GM10248 (cell line): ENCODE measurements around the gene NFKBIE.

ENCODE experiments used
- CTCF ChIA-PET: fragments of 300-600 bp; sonication (Branson Sonifier 250); formaldehyde crosslinking; extraction: SDS; loops from one replicate; lab custom pipeline; 2021; ENCODE audit warnings: antibody characterized with exemption; lab: Yijun Ruan, JAX
- POLR2A ChIA-PET: fragments of 350-650 bp; sonication (Branson Sonifier 250); formaldehyde crosslinking; extraction: SDS; loops from one replicate; lab custom pipeline; 2020; ENCODE audit warnings: antibody characterized with exemption; lab: Yijun Ruan, JAX
- DNase-seq: peaks from one replicate; pipeline ENCODE4 v3.0.0; 2012; ENCODE audit errors: extremely low spot score
- TF ChIP-seq, protein P1 (sequence below): IDR thresholded peaks from 2 replicates; pipeline ENCODE4 v1.5.1; 2012; ENCODE audit warnings: mild to moderate bottlenecking, low read depth; ENCODE audit errors: extremely low read depth, missing control alignments, control extremely low read depth

The NFKBIE gene

DNA sequence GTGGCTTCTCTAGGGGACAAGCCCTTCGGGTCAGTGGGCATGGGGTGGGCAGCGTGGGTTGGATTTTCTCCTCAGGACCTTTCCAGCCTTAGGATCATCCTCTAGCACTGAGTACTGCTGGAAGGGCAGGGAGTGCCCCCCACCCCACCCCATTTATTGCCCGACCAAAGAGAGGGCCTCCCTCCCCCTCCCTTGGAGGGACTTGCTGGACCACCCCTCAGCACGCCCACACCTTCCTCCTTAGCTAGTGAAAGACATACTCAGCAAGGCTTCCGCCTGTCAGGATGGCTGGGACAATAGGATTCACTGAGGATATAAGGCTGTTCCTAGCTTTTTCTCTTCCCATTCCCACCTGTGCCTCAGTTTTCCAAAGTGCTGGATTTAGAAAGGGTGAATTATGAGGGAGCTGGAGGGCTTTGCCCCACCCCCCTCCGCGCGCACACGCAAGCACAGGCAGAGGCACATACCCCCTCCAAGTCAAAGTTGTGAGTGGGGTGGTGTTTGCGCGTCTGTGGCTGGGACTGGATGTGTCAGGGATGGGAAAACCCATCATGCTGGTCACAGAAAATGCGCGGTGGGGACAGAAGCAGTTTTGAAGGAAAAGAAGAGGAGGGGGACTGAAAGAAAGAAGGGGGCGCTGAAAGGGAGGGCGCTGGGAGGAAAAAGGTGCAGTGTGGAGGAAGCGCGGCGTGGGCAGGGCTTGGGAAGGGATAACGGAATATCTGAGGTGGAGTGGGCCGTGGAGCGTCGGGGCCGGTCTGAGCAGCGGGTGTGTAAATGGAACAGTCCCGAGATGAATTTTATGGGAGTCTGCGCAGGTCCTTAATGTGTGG is 42.6 kb downstream of the NFKBIE start:
- ChIA-PET POLR2A (interaction anchor here (0.6 to 3.3 kb wide), 5 partner anchors 15 to 165 kb away, joined by 3 to 21 read pairs (median 6); partner anchors contain the start of genes CDC5L, HSP90AB1 and SLC35B2), CTCF (interaction anchor here (0.8 to 6.8 kb wide), 15 partner anchors 10 to 126 kb away, joined by 3 to 116 read pairs (median 5); partner anchors contain the start of gene HSP90AB1)
- no peak for DNase-seq
- TF ChIP-seq, protein P1, sequence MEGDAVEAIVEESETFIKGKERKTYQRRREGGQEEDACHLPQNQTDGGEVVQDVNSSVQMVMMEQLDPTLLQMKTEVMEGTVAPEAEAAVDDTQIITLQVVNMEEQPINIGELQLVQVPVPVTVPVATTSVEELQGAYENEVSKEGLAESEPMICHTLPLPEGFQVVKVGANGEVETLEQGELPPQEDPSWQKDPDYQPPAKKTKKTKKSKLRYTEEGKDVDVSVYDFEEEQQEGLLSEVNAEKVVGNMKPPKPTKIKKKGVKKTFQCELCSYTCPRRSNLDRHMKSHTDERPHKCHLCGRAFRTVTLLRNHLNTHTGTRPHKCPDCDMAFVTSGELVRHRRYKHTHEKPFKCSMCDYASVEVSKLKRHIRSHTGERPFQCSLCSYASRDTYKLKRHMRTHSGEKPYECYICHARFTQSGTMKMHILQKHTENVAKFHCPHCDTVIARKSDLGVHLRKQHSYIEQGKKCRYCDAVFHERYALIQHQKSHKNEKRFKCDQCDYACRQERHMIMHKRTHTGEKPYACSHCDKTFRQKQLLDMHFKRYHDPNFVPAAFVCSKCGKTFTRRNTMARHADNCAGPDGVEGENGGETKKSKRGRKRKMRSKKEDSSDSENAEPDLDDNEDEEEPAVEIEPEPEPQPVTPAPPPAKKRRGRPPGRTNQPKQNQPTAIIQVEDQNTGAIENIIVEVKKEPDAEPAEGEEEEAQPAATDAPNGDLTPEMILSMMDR = no peak

- CTCF ChIA-PET = interaction anchor here (0.8 to 6.8 kb wide), 17 partner anchors 8 to 125 kb away, joined by 3 to 116 read pairs (median 5); partner anchors contain the start of gene HSP90AB1
- no peak for DNase-seq
- TF ChIP-seq, protein P1 = no peak
- POLR2A ChIA-PET = interaction anchor here (0.6 to 1.8 kb wide), 3 partner anchors 12 to 577 kb away, joined by 3 to 6 read pairs (median 6); partner anchors contain the start of genes RSPH9 and SLC35B2
Observed at GRCh38 chr6:44221961-44222335, 43.4 kb downstream of the NFKBIE start.

DNA sequence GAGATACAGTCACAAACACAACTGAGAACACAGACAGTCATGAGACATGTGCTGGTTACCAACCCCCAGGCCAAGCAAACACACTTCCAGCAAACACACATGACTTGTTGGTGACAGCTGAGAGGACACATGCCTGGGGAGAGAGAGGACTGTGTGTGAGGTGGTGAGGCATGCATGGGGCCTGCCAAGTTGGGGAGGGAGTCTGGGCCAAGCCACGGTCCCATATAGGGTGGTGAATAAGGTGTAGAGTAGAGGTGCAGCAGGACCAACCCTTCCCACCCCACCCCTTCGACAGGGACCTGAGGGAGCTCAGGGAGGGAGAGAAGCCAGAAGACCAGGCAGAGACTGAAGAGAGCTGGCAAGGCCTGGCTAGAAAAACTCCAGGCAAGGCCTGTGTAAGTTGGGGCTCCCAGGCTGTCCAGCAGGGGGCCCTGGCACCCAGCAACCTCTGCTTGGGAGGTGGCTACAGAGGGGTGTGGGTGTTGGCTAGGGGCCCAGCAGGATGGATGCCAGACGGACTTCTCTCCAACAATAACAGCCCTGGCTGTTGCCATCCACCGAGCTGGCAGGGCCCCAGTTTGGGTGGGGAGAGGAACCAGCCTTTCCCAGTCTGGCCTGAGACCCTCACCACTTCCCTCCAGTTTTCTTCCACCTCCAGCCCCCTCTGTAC is 43.9 kb downstream of the NFKBIE start:
- TF ChIP-seq, protein P1 = peak; percentile 97
- DNase-seq = peak; percentile 84
- ChIA-PET CTCF (interaction anchor here (0.7 to 6.8 kb wide), 17 partner anchors 9 to 67 kb away, joined by 3 to 116 read pairs (median 5); partner anchors contain the start of gene HSP90AB1), POLR2A (interaction anchor here (0.6 to 0.7 kb wide), 3 partner anchors 13 to 576 kb away, joined by 3 to 6 read pairs (median 3); partner anchors contain the start of genes HSP90AB1 and RSPH9)

- POLR2A ChIA-PET = interaction anchor here (0.7 kb wide), 1 partner anchor 26 kb away, joined by 3 read pairs; the partner anchor contains the start of gene HSP90AB1
Observed at GRCh38 chr6:44220913-44221290, 44.4 kb downstream of the NFKBIE start.

GRCh38 chr6:44219815-44220784 is 45.3 kb downstream of the NFKBIE start:
- TF ChIP-seq, protein P1 = peak; percentile 9
- no peak for DNase-seq
- POLR2A ChIA-PET = interaction anchor here (0.6 to 1.5 kb wide), 3 partner anchors 12 to 37 kb away, joined by 4 to 9 read pairs (median 4); partner anchors contain the start of genes HSP90AB1 and SLC35B2
- CTCF ChIA-PET = interaction anchor here (0.8 to 6.8 kb wide), 11 partner anchors 12 to 141 kb away, joined by 3 to 40 read pairs (median 5); partner anchors contain the start of gene HSP90AB1

More at GRCh38 chr6:44220913-44221290, 44.4 kb downstream of the NFKBIE start:
- TF ChIP-seq, protein P1 = no peak
- CTCF ChIA-PET = interaction anchor here (0.7 to 6.8 kb wide), 16 partner anchors 8 to 67 kb away, joined by 3 to 116 read pairs (median 6); partner anchors contain the start of gene HSP90AB1
- no peak for DNase-seq
